CD4-positive, alpha-beta T cell treated with Interleukin-10 for 1 hour (primary cell): ENCODE data around the gene SNAP23.
"Not testable (repeated sequence)": the region's sequence is repeated elsewhere in the genome, so short reads cannot be mapped to it uniquely, and the experiment has no call there.

Experiments used
- DNase-seq: peaks from one replicate; pipeline ENCODE4 v3.0.0-alpha.2; 2020

The SNAP23 gene

GRCh38 chr15:42498212-42499068 is 3.0 kb downstream of the SNAP23 start:
- no peak for DNase-seq

GRCh38 chr15:42499858-42500609 is 4.6 kb downstream of the SNAP23 start:
- no peak for DNase-seq

- no peak for DNase-seq
Measured at GRCh38 chr15:42502477-42502876, 7.0 kb downstream of the SNAP23 start.

- DNase-seq: no peak
Measured at GRCh38 chr15:42503825-42504224, 8.4 kb downstream of the SNAP23 start.

- no peak for DNase-seq
Measured at GRCh38 chr15:42504631-42505030, 9.2 kb downstream of the SNAP23 start.

- DNase-seq: no peak
Measured at GRCh38 chr15:42507514-42507913, 12.1 kb downstream of the SNAP23 start.

GRCh38 chr15:42508263-42508690 is 12.8 kb downstream of the SNAP23 start:
- DNase-seq: no peak

GRCh38 chr15:42510258-42511006 is 15.0 kb downstream of the SNAP23 start:
- DNase-seq: no peak

- DNase-seq: no peak
Measured at GRCh38 chr15:42511007-42511391, 15.6 kb downstream of the SNAP23 start.

- DNase-seq: no peak
Measured at GRCh38 chr15:42523331-42523730, 27.9 kb downstream of the SNAP23 start.

GRCh38 chr15:42528970-42529369 is 33.5 kb downstream of the SNAP23 start:
- no peak for DNase-seq

- DNase-seq: no peak
Measured at GRCh38 chr15:42533246-42533645, 37.8 kb downstream of the SNAP23 start.

- no peak for DNase-seq
Measured at GRCh38 chr15:42544853-42545629, 49.6 kb downstream of the SNAP23 start.

GRCh38 chr15:42547918-42548248 is 52.4 kb downstream of the SNAP23 start:
- DNase-seq: no peak

- DNase-seq: peak; percentile 86
Measured at GRCh38 chr15:42548249-42549031, 53.0 kb downstream of the SNAP23 start, which contains the start of the genes HAUS2 and LRRC57. HAUS2 (plus strand) TSS chr15:42548838; CDS start chr15:42548873, 35 bp downstream. LRRC57 (minus strand) TSS chr15:42548793; CDS start chr15:42548434, 359 bp downstream.

- no peak for DNase-seq
Measured at GRCh38 chr15:42549032-42549491, 53.6 kb downstream of the SNAP23 start.

GRCh38 chr15:42549741-42550392 is 54.4 kb downstream of the SNAP23 start:
- DNase-seq: no peak

- DNase-seq: no peak
Measured at GRCh38 chr15:42553554-42553953, 58.1 kb downstream of the SNAP23 start.

GRCh38 chr15:42556550-42557207 is 61.2 kb downstream of the SNAP23 start:
- not testable (repeated sequence) for DNase-seq

- no peak for DNase-seq
Measured at GRCh38 chr15:42558739-42559138, 63.3 kb downstream of the SNAP23 start.
